H1 (cell line): ENCODE measurements around the gene SATB2. TPM values are rescaled to one million over a fixed set of nuclear protein-coding genes. Genes with fewer than 3 reads are reported as not detected.
A peak's percentile ranks its signal among the peaks of the same experiment; 100 is the strongest.

ENCODE experiments used
- CBX8 ChIP-seq: fragments of 300-800, 300-1000 bp; sonication (generic); IDR thresholded peaks from 2 replicates; pipeline ENCODE4 v1.7.1; 2016; ENCODE audit warnings: low read depth, low read length, borderline replicate concordance
- NRF1 ChIP-seq: IDR thresholded peaks from 2 replicates; pipeline ENCODE4 v1.6.1; 2011; ENCODE audit warnings: mild to moderate bottlenecking, low read depth, low read length, improper control_type of control experiment
- SAP30 ChIP-seq: fragments of 300-600 bp; sonication (generic); IDR thresholded peaks from 2 replicates; pipeline ENCODE4 v1.7.1; 2012; ENCODE audit warnings: low read length, moderate library complexity, mild to moderate bottlenecking, inconsistent platforms; ENCODE audit not compliant: insufficient read depth, insufficient replicate concordance
- SIN3A ChIP-seq, 2 experiments: IDR thresholded peaks in 1 of 2; conservative IDR thresholded peaks in 1 of 2; 2 replicates each; pipeline ENCODE4 v1.6.1; 2011 to 2012; ENCODE audit warnings: low read length in 2 of 2, improper control_type of control experiment in 1 of 2, low read depth in 1 of 2, mild to moderate bottlenecking in 1 of 2
- ZNF274 ChIP-seq: IDR thresholded peaks from 2 replicates; pipeline ENCODE4 v1.7.0; 2012; ENCODE audit warnings: low read length, borderline replicate concordance; ENCODE audit errors: extremely low read depth
- polyA plus RNA-seq, 7 experiments: library from polyadenylated mRNA; depleted of rRNA in 3 of 7; stranded (reverse) in 5 of 7; unstranded in 2 of 7; fragments of >200 nt in 5 of 7; fragments of 200-250 nt in 2 of 7; gene quantifications; 1 replicate in 5 of 7; 2 replicates in 1 of 7; 4 replicates in 1 of 7; pipeline versions ENCODE4 v1.2.1 to v1.2.3, GENCODE V29; 2011 to 2013; ENCODE audit warnings: missing spikeins in 2 of 7, mixed read lengths in 2 of 7
- total RNA-seq: library from RNA; stranded (reverse); fragmentation: NEBNext Ultra II Directional; extraction: Animal tissue kit (Norgen Biotek cat#: 25700); gene quantifications from 2 replicates; pipeline ENCODE4 v1.2.1, GENCODE V29; 2021

Gene SATB2
- total and polyA plus RNA-seq, 2 of the 8 experiments (the other 6 are each of a cell fraction or from before 2014, with no cell fraction given), result 1.3 to 5.7 TPM

DNA sequence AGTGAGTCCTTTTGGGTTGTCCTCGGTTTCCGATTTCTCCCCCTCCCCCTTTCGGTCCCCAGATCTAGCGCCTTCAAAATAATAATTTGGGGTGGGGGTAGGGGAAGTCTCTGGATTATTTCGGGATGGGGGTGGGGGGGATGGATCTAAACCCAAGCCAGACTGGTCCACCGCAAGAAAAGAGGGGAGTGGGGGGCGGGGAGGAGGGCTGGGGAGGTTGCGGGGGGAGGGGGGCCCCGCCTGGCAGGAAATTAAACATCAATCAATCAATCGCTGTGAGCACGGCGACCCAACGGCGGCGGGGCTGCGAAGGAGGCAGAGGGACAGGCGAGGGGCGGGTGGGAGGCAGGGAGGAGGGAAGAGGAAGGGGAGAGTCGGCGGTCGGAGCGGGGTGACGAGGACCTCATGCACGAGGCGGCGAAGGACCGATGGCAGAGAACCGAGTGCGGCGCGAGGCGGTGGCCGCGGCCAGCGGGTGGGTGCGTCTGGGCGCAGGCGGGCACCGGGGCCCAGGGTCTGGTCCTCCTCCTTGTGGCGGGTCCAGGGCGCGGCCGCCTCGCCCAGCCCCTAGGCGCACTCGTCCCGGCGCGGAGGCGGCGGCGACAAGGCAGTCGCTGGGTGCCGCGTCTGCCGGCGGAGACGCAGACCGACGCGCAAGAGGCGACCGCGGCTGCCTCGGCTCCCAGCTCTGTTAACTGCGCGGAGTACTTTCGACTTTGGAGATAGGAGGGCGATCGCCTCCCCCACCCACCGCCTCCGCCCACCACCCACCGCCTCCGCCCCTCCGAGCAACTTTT is 468 bp upstream of the SATB2 start (continued):
- no peak for TF ChIP-seq NRF1
- 0 out of 4 replicates have a peak, but pooled peaks of 1 of the 2 experiments have one; percentile 13 for TF ChIP-seq SIN3A (conservative IDR thresholded peaks at IDR 0.05 in 1 of 2, IDR thresholded peaks at IDR 0.05 in 1 of 2; ENCODE audit: low read depth in 1 of 2, low read length in 2 of 2)
- no peak for TF ChIP-seq ZNF274
- no peak for TF ChIP-seq CBX8
- TF ChIP-seq SAP30, result no peak
- TF ChIP-seq, all 59 proteins: peak for 5
